ENCODE results near the gene MGP. TPM values are rescaled to one million over a fixed set of nuclear protein-coding genes. Genes with fewer than 3 reads are reported as not detected.
A peak's percentile ranks its signal among the peaks of the same experiment; 100 is the strongest.

The MGP gene
- polyA plus RNA-seq, 1 of the 3 experiments (the other 2 are of a cell fraction) = 76.2 TPM

DNA sequence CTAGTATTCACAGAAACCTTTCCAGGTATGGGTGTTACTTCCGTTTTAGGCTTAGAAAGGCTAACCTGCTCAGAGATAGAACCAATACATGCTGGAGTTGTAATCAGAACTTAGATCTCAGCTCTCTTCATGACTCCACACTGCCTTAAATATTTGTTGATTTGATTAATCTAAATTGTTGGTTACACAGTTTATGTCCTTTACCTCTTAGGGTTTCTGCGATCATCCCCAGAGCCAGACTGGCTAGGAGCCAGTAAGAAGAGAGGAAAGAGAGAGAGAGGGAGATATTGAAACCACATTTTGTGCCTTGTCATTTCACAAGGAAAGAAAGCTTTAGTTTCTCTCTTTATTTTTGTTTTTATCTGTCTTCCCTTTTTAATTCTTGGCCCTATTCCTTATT is 16.8 kb upstream of the MGP start:
- WGBS (ENCODE audit: low lambda C conversion rate) = 47% methylated on average over 2 of the region's 2 CpGs

GRCh38 chr12:14901228-14901562 is 15.5 kb upstream of the MGP start:
- Histone ChIP-seq H3K9ac (no peak overlapping the region), H3K4me2 (no peak overlapping the region), H2AFZ (ENCODE audit: low read depth) (no peak overlapping the region), H3K4me1 (ENCODE audit: control insufficient read depth in 1 of 2, insufficient read depth in 2 of 2, low read depth in 1 of 2, low read length in 1 of 2) (peaks cover 4 to 6% of the 10 kb centered on the region in 2 experiments), H3K9me3 (no peaks in the 10 kb centered on the region), H3K79me2 (ENCODE audit: insufficient read depth) (no peaks in the 10 kb centered on the region), H4K20me1 (ENCODE audit: insufficient read depth) (no peaks in the 10 kb centered on the region), H3K27ac (ENCODE audit: low read depth in 2 of 2, low read length in 1 of 2) (no peak overlapping the region), H3K36me3 (replicated peaks in 1 of 2; ENCODE audit: control insufficient read depth in 1 of 2, insufficient read depth in 2 of 2, low read length in 1 of 2) (no peaks in the 10 kb centered on the region), H3K4me3 (ENCODE audit: low read depth in 2 of 2, low read length in 1 of 2) (no peak overlapping the region), H3K9me2 (no peaks in the 10 kb centered on the region), H3K27me3 (ENCODE audit: insufficient read depth) (no peaks in the 10 kb centered on the region), H3F3A (replicated peaks; ENCODE audit: insufficient read depth) (no peaks in the 10 kb centered on the region)
- POLR2A ChIA-PET = no interaction called here
- no peak for DNase-seq
- CTCF ChIA-PET = interaction anchor here (1.5 kb wide), 1 partner anchor 9 kb away, joined by 3 read pairs; no protein-coding TSS in a partner anchor
- WGBS (ENCODE audit: low lambda C conversion rate) = 100% methylated on average over 1 of the region's 1 CpG
- TF ChIP-seq TEAD4 (IDR thresholded peaks at IDR 0.05; ENCODE audit: borderline replicate concordance, insufficient read depth) (no peak), EP300 (IDR thresholded peaks at IDR 0.05; ENCODE audit: borderline replicate concordance in 1 of 2, low read depth in 1 of 2, low read length in 1 of 2) (no peak), PBX3 (IDR thresholded peaks at IDR 0.05) (no peak), EZH2phosphoT487 (IDR thresholded peaks at IDR 0.05; ENCODE audit: borderline replicate concordance, low read depth) (no peak), TAF1 (IDR thresholded peaks at IDR 0.05; ENCODE audit: borderline replicate concordance, low read depth, low read length) (no peak), CHD2 (IDR thresholded peaks at IDR 0.05; ENCODE audit: low read length, partially characterized antibody) (no peak), FOXM1 (IDR thresholded peaks at IDR 0.05; ENCODE audit: low read depth) (no peak), RCOR1 (IDR thresholded peaks at IDR 0.05; ENCODE audit: low read length) (no peak), ELF1 (IDR thresholded peaks at IDR 0.05) (no peak), TCF12 (IDR thresholded peaks at IDR 0.05) (no peak), NRF1 (IDR thresholded peaks at IDR 0.05; ENCODE audit: low read depth, low read length) (no peak), FOXJ3 (CRISPR knock-in tag; IDR thresholded peaks at IDR 0.05) (no peak), MXI1 (IDR thresholded peaks at IDR 0.05; ENCODE audit: low read depth, low read length) (no peak), JUND (IDR thresholded peaks at IDR 0.05) (no peak)
- TF ChIP-seq, protein P1, sequence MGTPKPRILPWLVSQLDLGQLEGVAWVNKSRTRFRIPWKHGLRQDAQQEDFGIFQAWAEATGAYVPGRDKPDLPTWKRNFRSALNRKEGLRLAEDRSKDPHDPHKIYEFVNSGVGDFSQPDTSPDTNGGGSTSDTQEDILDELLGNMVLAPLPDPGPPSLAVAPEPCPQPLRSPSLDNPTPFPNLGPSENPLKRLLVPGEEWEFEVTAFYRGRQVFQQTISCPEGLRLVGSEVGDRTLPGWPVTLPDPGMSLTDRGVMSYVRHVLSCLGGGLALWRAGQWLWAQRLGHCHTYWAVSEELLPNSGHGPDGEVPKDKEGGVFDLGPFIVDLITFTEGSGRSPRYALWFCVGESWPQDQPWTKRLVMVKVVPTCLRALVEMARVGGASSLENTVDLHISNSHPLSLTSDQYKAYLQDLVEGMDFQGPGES (IDR thresholded peaks at IDR 0.05; ENCODE audit: low read depth, low read length) = no peak

More for the DNA sequence above, 16.8 kb upstream of the MGP start:
- Histone ChIP-seq H3K9ac (no peak overlapping the region), H4K20me1 (ENCODE audit: insufficient read depth) (no peaks in the 10 kb centered on the region), H3K79me2 (ENCODE audit: insufficient read depth) (no peaks in the 10 kb centered on the region), H3K4me3 (ENCODE audit: low read depth in 2 of 2, low read length in 1 of 2) (no peak overlapping the region), H3K27me3 (ENCODE audit: insufficient read depth) (no peaks in the 10 kb centered on the region), H3K36me3 (replicated peaks in 1 of 2; ENCODE audit: control insufficient read depth in 1 of 2, insufficient read depth in 2 of 2, low read length in 1 of 2) (no peaks in the 10 kb centered on the region), H3K9me2 (no peaks in the 10 kb centered on the region), H3K9me3 (no peaks in the 10 kb centered on the region), H3K4me1 (ENCODE audit: control insufficient read depth in 1 of 2, insufficient read depth in 2 of 2, low read depth in 1 of 2, low read length in 1 of 2) (no peaks in the 10 kb centered on the region; a peak in 1 of 4 replicates), H3K4me2 (no peak overlapping the region), H2AFZ (ENCODE audit: low read depth) (0 out of 2 replicates have a peak overlapping the region, but pooled peaks have one; percentile 20), H3F3A (replicated peaks; ENCODE audit: insufficient read depth) (no peaks in the 10 kb centered on the region), H3K27ac (ENCODE audit: low read depth in 2 of 2, low read length in 1 of 2) (peak overlapping the region; percentile 16; a peak in 2 of 4 replicates)
- TF ChIP-seq, protein P2, sequence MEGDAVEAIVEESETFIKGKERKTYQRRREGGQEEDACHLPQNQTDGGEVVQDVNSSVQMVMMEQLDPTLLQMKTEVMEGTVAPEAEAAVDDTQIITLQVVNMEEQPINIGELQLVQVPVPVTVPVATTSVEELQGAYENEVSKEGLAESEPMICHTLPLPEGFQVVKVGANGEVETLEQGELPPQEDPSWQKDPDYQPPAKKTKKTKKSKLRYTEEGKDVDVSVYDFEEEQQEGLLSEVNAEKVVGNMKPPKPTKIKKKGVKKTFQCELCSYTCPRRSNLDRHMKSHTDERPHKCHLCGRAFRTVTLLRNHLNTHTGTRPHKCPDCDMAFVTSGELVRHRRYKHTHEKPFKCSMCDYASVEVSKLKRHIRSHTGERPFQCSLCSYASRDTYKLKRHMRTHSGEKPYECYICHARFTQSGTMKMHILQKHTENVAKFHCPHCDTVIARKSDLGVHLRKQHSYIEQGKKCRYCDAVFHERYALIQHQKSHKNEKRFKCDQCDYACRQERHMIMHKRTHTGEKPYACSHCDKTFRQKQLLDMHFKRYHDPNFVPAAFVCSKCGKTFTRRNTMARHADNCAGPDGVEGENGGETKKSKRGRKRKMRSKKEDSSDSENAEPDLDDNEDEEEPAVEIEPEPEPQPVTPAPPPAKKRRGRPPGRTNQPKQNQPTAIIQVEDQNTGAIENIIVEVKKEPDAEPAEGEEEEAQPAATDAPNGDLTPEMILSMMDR (IDR thresholded peaks at IDR 0.05) = no peak
- TF ChIP-seq, protein P1 (IDR thresholded peaks at IDR 0.05; ENCODE audit: low read depth, low read length) = no peak
- TF ChIP-seq ELF1 (IDR thresholded peaks at IDR 0.05) = no peak
- peak; percentile 65 for TF ChIP-seq NFIC (IDR thresholded peaks at IDR 0.05; ENCODE audit: borderline replicate concordance)
- TF ChIP-seq NRF1 (IDR thresholded peaks at IDR 0.05; ENCODE audit: low read depth, low read length) = no peak
- TF ChIP-seq TCF12 (IDR thresholded peaks at IDR 0.05) = peak; percentile 45
- TF ChIP-seq SMC3 (IDR thresholded peaks at IDR 0.05; ENCODE audit: low read depth, low read length) = no peak
- ChIA-PET POLR2A (no interaction called here), CTCF (interaction anchor here (1.5 to 1.7 kb wide), 2 partner anchors 9 to 51 kb away, joined by 3 to 5 read pairs; no protein-coding TSS in a partner anchor)
- DNase-seq = no peak

Measured in SK-N-SH (cell line).